Astrocyte of the cerebellum (primary cell): ENCODE results near the gene CYP17A1.
"Not testable (repeated sequence)": the region's sequence is repeated elsewhere in the genome, so short reads cannot be mapped to it uniquely, and the experiment has no call there.

ENCODE experiments used
- DNase-seq: peaks from one replicate; pipeline ENCODE4 v3.0.0-alpha.2; 2011; ENCODE audit warnings: low read depth
- H3K4me3 ChIP-seq: 2 replicates; pipeline ENCODE4 v1.5.1; 2011; ENCODE audit warnings: mild to moderate bottlenecking, low read depth, low read length, moderate library complexity
- in situ Hi-C: cut with HindIII; loops from 2 replicates; pipeline ENCODE4 v1.10.0; 2017; ENCODE audit warnings: low sequenced_read_pairs
- TF ChIP-seq, protein P1 (sequence below): IDR thresholded peaks from 2 replicates; pipeline ENCODE4 v1.5.1; 2012; ENCODE audit warnings: low read length, low read depth, moderate library complexity, mild to moderate bottlenecking; ENCODE audit errors: missing control alignments

Gene CYP17A1

GRCh38 chr10:102869258-102870198 is 32.3 kb upstream of the CYP17A1 start, which contains the start of gene AS3MT:
AS3MT (plus strand) TSS chr10:102869470; CDS start chr10:102869593, 123 bp downstream.
- DNase-seq, result no peak
- H3K4me3 ChIP-seq, result peak within 1 kb of the TSS; percentile 49
- TF ChIP-seq, protein P1, sequence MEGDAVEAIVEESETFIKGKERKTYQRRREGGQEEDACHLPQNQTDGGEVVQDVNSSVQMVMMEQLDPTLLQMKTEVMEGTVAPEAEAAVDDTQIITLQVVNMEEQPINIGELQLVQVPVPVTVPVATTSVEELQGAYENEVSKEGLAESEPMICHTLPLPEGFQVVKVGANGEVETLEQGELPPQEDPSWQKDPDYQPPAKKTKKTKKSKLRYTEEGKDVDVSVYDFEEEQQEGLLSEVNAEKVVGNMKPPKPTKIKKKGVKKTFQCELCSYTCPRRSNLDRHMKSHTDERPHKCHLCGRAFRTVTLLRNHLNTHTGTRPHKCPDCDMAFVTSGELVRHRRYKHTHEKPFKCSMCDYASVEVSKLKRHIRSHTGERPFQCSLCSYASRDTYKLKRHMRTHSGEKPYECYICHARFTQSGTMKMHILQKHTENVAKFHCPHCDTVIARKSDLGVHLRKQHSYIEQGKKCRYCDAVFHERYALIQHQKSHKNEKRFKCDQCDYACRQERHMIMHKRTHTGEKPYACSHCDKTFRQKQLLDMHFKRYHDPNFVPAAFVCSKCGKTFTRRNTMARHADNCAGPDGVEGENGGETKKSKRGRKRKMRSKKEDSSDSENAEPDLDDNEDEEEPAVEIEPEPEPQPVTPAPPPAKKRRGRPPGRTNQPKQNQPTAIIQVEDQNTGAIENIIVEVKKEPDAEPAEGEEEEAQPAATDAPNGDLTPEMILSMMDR, result no peak
- in situ Hi-C loops, result no loop called here

GRCh38 chr10:102868911-102869257 is 31.7 kb upstream of the CYP17A1 start:
- peak overlapping the region; percentile 49 for H3K4me3 ChIP-seq
- TF ChIP-seq, protein P1, result no peak
- in situ Hi-C loops, result no loop called here
- DNase-seq, result no peak

- DNase-seq, result no peak
- in situ Hi-C loops, result no loop called here
- H3K4me3 ChIP-seq, result no peak overlapping the region
- TF ChIP-seq, protein P1, result no peak
Measured at GRCh38 chr10:102865620-102866019, 28.4 kb upstream of the CYP17A1 start.

GRCh38 chr10:102863660-102864059 is 26.4 kb upstream of the CYP17A1 start:
- in situ Hi-C loops, result no loop called here
- no peak overlapping the region for H3K4me3 ChIP-seq
- no peak for DNase-seq
- TF ChIP-seq, protein P1, result no peak

DNA sequence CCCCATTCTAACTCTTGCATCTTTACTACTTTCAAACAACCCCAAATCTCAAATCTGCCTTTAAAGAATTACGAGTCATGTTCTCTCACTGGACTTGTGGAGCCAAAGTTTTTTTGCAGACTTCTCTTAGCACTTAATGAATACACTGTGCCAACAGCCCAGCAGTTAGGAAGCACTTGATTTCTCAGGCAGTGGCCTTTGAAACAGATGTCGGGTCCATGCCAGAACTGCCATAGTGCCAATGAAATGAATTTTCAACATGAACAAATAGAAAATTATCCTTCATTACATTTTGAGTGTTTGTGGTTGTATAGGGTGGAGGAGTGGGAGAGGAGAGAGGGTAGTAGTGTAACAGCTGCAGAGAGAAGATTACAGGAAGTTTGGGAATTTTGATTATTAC is 22.7 kb upstream of the CYP17A1 start:
- TF ChIP-seq, protein P1, result no peak
- in situ Hi-C loops, result no loop called here
- H3K4me3 ChIP-seq, result no peak overlapping the region
- DNase-seq, result no peak

DNA sequence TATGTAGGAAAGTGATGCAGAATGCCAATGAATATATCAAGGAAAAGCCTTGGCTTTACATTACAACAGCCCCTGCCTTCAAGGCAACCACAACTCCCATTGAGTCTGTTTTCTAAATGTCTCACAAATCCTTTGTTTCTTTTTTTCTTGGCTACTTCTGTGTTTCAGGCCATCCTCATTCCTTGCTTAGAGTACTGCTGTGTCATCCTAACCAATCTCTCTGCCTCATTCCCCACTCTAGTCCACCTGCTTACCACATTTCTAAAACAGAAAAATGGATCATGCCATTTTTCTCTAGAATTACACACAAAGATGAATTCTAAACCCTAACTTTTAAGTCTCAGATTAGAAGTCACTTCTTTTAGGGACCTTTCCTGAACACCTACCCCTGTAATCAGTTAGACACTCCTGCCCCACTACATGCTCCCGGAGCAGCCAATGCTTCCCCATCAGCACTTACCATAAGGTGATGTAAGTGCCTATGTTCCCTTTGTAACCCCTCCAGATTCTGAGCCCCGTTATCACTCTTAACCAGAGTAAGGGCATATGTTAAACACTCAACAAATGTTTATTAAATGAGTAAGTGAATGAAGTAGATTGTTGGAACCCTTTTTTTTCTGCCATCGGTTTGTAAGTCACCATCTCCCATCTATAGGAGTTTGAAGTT is 19.7 kb upstream of the CYP17A1 start:
- TF ChIP-seq, protein P1, result no peak
- no peak for DNase-seq
- in situ Hi-C loops, result no loop called here
- H3K4me3 ChIP-seq, result no peak overlapping the region

- peak; percentile 96 for DNase-seq
- H3K4me3 ChIP-seq, result not testable (repeated sequence)
Measured at GRCh38 chr10:102855731-102856436, 18.7 kb upstream of the CYP17A1 start.

DNA sequence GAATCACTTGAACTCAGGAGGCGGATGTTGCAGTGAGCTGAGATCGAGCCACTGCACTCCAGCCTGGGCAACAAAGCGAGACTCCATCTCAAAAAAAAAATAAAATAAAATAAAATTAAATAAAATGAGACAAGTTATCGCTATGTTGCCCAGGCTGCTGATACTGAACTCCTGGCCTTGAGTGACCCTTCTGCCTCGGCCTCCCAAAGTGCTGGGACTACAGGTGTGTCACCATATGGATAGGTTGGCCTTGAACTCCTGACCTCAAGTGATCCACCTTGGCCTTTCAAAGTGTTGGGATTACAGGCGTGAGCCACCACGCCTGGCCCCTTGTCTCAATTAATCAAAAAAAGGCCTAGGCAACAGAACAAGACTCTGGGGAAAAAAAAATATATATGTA is 16.0 kb upstream of the CYP17A1 start:
- H3K4me3 ChIP-seq, in situ Hi-C loops, DNase-seq: not testable (repeated sequence)

More at GRCh38 chr10:102855731-102856436, 18.7 kb upstream of the CYP17A1 start:
- in situ Hi-C loops, result not testable (repeated sequence)
